Fibroblast of skin of abdomen (primary cell): ENCODE measurements around the gene OAS2.

Source experiments
- DNase-seq: peaks from one replicate; pipeline ENCODE4 v3.0.0-alpha.2; 2013

Gene OAS2

GRCh38 chr12:113021500-113021899, 43.2 kb downstream of the OAS2 start:
- no peak for DNase-seq

- no peak for DNase-seq
Measured at GRCh38 chr12:113022563-113023297, 44.4 kb downstream of the OAS2 start.

GRCh38 chr12:113027726-113028125, 49.4 kb downstream of the OAS2 start:
- DNase-seq: no peak

GRCh38 chr12:113030875-113031525, 52.7 kb downstream of the OAS2 start:
- DNase-seq: peak; percentile 37

GRCh38 chr12:113039911-113040445, 61.7 kb downstream of the OAS2 start:
- no peak for DNase-seq

- peak; percentile 28 for DNase-seq
Measured at GRCh38 chr12:113040722-113041171, 62.4 kb downstream of the OAS2 start.

GRCh38 chr12:113041560-113041959, 63.2 kb downstream of the OAS2 start:
- DNase-seq: no peak

- DNase-seq: no peak
Measured at GRCh38 chr12:113043240-113043639, 64.9 kb downstream of the OAS2 start.

GRCh38 chr12:113044516-113044915, 66.2 kb downstream of the OAS2 start:
- DNase-seq: no peak

GRCh38 chr12:113048716-113049127, 70.4 kb downstream of the OAS2 start:
- peak; percentile 51 for DNase-seq

GRCh38 chr12:113049976-113050742, 71.8 kb downstream of the OAS2 start:
- peak; percentile 3 for DNase-seq

GRCh38 chr12:113050795-113051194, 72.5 kb downstream of the OAS2 start:
- DNase-seq: no peak

GRCh38 chr12:113051759-113052158, 73.4 kb downstream of the OAS2 start:
- no peak for DNase-seq

GRCh38 chr12:113052326-113052725, 74.0 kb downstream of the OAS2 start:
- DNase-seq: no peak

- no peak for DNase-seq
Measured at GRCh38 chr12:113054948-113055486, 76.7 kb downstream of the OAS2 start.

GRCh38 chr12:113055594-113056380, 77.5 kb downstream of the OAS2 start:
- no peak for DNase-seq

- DNase-seq: no peak
Measured at GRCh38 chr12:113056381-113056630, 78.0 kb downstream of the OAS2 start.

- no peak for DNase-seq
Measured at GRCh38 chr12:113056631-113057488, 78.5 kb downstream of the OAS2 start, which contains the start of gene DTX1. Gene DTX1 (plus strand): TSS chr12:113056730. CDS start chr12:113058193, 1,463 bp downstream.

- no peak for DNase-seq
Measured at GRCh38 chr12:113057565-113058485, 79.5 kb downstream of the OAS2 start.

- no peak for DNase-seq
Measured at GRCh38 chr12:113058553-113058952, 80.2 kb downstream of the OAS2 start.
